Activated CD8-positive, alpha-beta T cell treated with anti-CD3 and anti-CD28 coated beads, Interleukin-2, amount 10 ng/mL, durations not matched to agents 7 days and 5 days (primary cell): ENCODE data around the gene ZFR. TPM values are rescaled to one million over a fixed set of nuclear protein-coding genes. Genes with fewer than 3 reads are reported as not detected.
"Not testable (repeated sequence)": the region's sequence is repeated elsewhere in the genome, so short reads cannot be mapped to it uniquely, and the experiment has no call there.

Experiments used
- ATAC-seq: fragments of 150-1000 bp; cut with Tn5 transposase; one replicate; pipeline ENCODE4 v1.10.0; 2021; ENCODE audit warnings: moderate library complexity
- CTCF ChIA-PET: fragments of 350-600 bp; sonication (Branson Sonifier 250); formaldehyde crosslinking; loops from one replicate; lab custom pipeline; 2021; ENCODE audit warnings: antibody characterized with exemption; lab: Charles Lee
- POLR2A ChIA-PET: fragments of 350-600 bp; sonication (Branson Sonifier 250); formaldehyde crosslinking; loops from one replicate; lab custom pipeline; 2021; ENCODE audit warnings: antibody characterized with exemption; lab: Charles Lee
- DNase-seq: peaks from one replicate; pipeline ENCODE4 v3.0.0-alpha.2; 2020
- H3K27ac Mint-ChIP-seq: one replicate; pipeline ENCODE4 v1.8.0; 2021; ENCODE audit warnings: mild to moderate bottlenecking, mixed read lengths
- H3K27me3 Mint-ChIP-seq: one replicate; pipeline ENCODE4 v1.8.0; 2021; ENCODE audit warnings: low read depth, mixed read lengths
- H3K36me3 Mint-ChIP-seq: one replicate; pipeline ENCODE4 v1.8.0; 2021; ENCODE audit warnings: low read depth, mixed read lengths
- H3K4me1 Mint-ChIP-seq: one replicate; pipeline ENCODE4 v1.8.0; 2021; ENCODE audit warnings: low read depth, mixed read lengths
- H3K4me3 Mint-ChIP-seq: one replicate; pipeline ENCODE4 v1.8.0; 2021; ENCODE audit warnings: mild to moderate bottlenecking, mixed read lengths
- H3K9me3 Mint-ChIP-seq: one replicate; pipeline ENCODE4 v1.8.0; 2022; ENCODE audit warnings: mixed read lengths; ENCODE audit not compliant: insufficient read depth
- total RNA-seq, 2 experiments: library from RNA; stranded (reverse); gene quantifications; one replicate each; pipeline ENCODE4 v1.2.3, GENCODE V29; 2021

Gene ZFR
- total RNA-seq, 2 experiments from 2014 or later = 46.3 to 48.7 TPM

DNA sequence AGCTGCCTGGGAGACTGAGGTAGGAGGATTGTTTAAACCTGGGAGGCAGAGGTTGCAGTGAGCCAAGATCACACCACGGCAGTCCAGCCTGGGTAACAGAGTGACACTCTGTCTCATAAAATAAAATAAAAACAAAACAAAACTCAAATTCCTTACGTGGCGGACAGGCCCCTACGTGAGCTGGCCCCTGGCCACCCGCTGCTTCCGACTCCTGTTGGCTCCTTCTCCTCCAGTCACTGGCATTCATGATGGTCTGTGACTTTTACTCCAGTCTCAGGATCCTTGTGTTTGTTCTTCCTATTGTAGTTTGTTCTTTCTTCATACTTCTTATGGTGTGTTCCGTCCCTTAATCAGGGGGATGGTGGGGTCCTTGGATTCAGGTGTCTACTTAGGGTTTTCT, 28.5 kb upstream of the ZFR start:
- H3K9me3 Mint-ChIP-seq = no peaks in the 10 kb centered on the region
- ChIA-PET POLR2A (interaction anchor here (1.1 kb wide), 1 partner anchor 28 kb away, joined by 3 read pairs; no protein-coding TSS in a partner anchor), CTCF (no interaction called here)
- no peaks in the 10 kb centered on the region for H3K4me1 Mint-ChIP-seq
- H3K27ac Mint-ChIP-seq = no peak overlapping the region
- H3K27me3 Mint-ChIP-seq = peaks cover 5% of the 10 kb centered on the region
- no peak overlapping the region for H3K4me3 Mint-ChIP-seq
- no peaks in the 10 kb centered on the region for H3K36me3 Mint-ChIP-seq
- DNase-seq (no peak), ATAC-seq (no peak)

DNA sequence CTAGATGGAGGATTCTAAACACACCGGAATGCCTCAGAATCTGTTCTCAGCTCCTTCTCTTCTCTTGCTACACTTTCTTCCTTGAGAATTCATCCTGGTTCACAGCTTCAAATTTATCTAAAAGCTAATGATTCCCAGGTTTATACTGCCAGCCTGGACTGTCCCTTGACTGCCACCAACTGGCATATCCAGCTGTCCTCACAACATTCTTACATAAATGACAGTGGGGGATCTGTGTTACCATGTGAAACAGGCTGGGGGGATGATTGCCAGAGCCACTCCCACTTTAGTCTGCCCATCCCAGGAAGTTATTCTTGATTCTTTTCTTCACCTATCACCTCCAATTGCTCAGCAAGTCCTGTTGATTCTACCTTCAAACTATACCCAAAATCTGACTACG, 27.2 kb upstream of the ZFR start:
- H3K27me3 Mint-ChIP-seq = peaks cover 6% of the 10 kb centered on the region
- H3K36me3 Mint-ChIP-seq = no peaks in the 10 kb centered on the region
- H3K9me3 Mint-ChIP-seq = no peaks in the 10 kb centered on the region
- H3K4me1 Mint-ChIP-seq = no peaks in the 10 kb centered on the region
- H3K27ac Mint-ChIP-seq = no peak overlapping the region
- DNase-seq (no peak), ATAC-seq (no peak)
- POLR2A ChIA-PET = no interaction called here
- no peak overlapping the region for H3K4me3 Mint-ChIP-seq
- CTCF ChIA-PET = interaction anchor here (1.1 kb wide), 1 partner anchor 118 kb away, joined by 3 read pairs; no protein-coding TSS in a partner anchor

DNA sequence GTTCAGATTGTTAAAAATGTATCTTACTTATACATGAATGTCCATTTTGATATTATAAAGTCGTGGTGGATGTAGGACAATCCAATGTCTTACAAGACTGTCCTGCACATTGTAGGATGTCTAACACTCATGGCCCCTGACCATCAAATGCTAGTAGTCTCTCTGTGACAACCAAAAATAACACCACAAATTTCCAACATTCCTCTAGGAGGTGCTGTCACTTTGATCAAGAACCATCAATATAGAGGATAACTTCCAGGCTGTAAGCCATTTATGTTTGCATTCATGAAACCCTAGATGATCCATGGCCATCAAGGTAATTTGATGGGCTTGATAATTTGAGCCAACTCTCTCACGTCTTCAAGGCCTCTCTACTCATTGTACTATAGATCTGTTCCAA, 20.5 kb upstream of the ZFR start:
- H3K27ac Mint-ChIP-seq = no peak overlapping the region
- ChIA-PET POLR2A (no interaction called here), CTCF (no interaction called here)
- ATAC-seq = no peak
- peaks cover 3% of the 10 kb centered on the region for H3K27me3 Mint-ChIP-seq
- H3K4me3 Mint-ChIP-seq = no peak overlapping the region
- H3K9me3 Mint-ChIP-seq = no peaks in the 10 kb centered on the region
- no peak for DNase-seq
- H3K4me1 Mint-ChIP-seq = peaks cover 2% of the 10 kb centered on the region
- no peaks in the 10 kb centered on the region for H3K36me3 Mint-ChIP-seq

DNA sequence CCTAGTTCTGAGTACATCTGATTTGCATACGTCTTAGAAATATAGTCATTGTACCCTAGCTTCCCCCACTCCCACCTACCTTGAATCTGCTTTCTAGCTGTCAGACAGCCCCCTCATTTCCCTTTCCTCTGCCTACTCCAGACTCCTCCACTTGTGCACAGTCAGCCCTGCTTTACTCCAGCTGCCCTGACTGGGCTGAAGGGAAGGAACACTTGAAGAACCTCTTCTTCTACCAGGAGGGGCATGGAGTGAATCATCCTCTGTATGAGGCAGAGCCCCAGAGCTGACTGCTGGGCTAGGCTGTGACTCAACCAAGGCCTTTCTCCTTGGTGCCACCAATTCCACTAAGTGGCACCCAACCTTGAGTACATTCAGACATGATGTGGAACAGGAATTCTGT, 18.1 kb upstream of the ZFR start:
- H3K27me3 Mint-ChIP-seq = peaks cover 4% of the 10 kb centered on the region
- H3K4me1 Mint-ChIP-seq = peaks cover 2% of the 10 kb centered on the region
- no peak overlapping the region for H3K27ac Mint-ChIP-seq
- no peaks in the 10 kb centered on the region for H3K9me3 Mint-ChIP-seq
- POLR2A ChIA-PET = no interaction called here
- H3K36me3 Mint-ChIP-seq = no peaks in the 10 kb centered on the region
- no peak for DNase-seq
- no peak overlapping the region for H3K4me3 Mint-ChIP-seq
- CTCF ChIA-PET = interaction anchor here (0.9 to 2.1 kb wide), 3 partner anchors 27 to 230 kb away, joined by 3 to 10 read pairs (median 8); no protein-coding TSS in a partner anchor
- ATAC-seq = no peak

DNA sequence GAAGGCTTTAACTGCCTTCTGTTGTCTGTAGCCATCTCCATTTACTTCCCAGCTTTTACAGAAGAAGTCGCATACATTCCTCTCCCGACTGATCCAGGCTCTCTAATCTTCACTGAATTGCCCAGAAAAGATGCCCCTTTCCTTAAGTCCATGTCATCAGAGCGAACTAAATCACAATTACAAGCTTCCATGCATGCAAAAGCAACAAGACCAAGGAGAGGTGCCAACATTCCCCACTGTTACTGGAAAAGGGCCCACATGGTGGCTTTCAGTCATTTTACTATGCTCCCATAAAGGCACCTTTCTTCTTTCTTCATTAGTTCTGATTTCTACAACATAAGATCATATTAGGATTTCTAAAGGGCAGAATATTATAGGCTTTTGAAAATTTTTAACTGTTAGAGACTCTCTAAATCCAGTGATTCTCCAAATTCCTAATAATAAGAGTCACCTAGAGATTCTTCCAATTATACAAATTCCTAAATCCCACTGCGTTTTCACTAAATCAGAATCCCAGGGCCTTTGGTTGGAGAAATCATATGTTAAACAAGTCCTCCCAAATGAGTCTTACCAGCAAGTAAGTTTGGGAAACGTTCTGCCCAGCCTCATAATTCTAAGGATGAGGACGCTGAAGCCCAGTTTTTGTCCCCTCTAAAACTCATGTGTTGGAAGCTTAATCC, 17.0 kb upstream of the ZFR start:
- Mint-ChIP-seq H3K9me3 (no peaks in the 10 kb centered on the region), H3K4me3 (no peak overlapping the region), H3K4me1 (peaks cover 2% of the 10 kb centered on the region), H3K27ac (no peak overlapping the region), H3K27me3 (peaks cover 8% of the 10 kb centered on the region), H3K36me3 (no peaks in the 10 kb centered on the region)
- DNase-seq (no peak), ATAC-seq (no peak)
- ChIA-PET POLR2A (interaction anchor here (0.5 kb wide), 1 partner anchor 36 kb away, joined by 3 read pairs; no protein-coding TSS in a partner anchor), CTCF (interaction anchor here (0.9 kb wide), 1 partner anchor 229 kb away, joined by 3 read pairs; no protein-coding TSS in a partner anchor)

DNA sequence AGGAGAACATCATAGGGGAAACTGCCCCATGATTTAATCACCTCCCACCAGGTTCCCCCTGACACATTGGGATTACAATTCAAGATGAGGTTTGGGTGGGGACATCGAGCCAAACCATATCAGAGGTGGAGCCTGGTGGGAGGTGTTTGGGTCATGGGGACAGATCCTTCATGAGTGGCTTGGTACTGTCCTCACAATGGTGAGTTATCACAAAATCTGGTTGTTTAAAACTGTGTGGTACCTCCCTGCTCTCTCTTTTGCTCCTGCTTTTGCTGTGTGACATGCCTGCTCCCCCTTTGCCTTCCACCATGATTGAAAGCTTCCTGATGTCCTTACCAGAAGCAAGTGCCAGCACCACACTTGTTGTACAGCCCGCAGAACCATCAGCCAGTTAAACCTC, 16.2 kb upstream of the ZFR start:
- CTCF ChIA-PET = no interaction called here
- no peak overlapping the region for H3K4me3 Mint-ChIP-seq
- no peak for DNase-seq
- H3K27me3 Mint-ChIP-seq = peaks cover 9% of the 10 kb centered on the region
- no peaks in the 10 kb centered on the region for H3K36me3 Mint-ChIP-seq
- H3K27ac Mint-ChIP-seq = no peak overlapping the region
- H3K9me3 Mint-ChIP-seq = no peaks in the 10 kb centered on the region
- POLR2A ChIA-PET = no interaction called here
- H3K4me1 Mint-ChIP-seq = peaks cover 2% of the 10 kb centered on the region
- ATAC-seq = no peak

DNA sequence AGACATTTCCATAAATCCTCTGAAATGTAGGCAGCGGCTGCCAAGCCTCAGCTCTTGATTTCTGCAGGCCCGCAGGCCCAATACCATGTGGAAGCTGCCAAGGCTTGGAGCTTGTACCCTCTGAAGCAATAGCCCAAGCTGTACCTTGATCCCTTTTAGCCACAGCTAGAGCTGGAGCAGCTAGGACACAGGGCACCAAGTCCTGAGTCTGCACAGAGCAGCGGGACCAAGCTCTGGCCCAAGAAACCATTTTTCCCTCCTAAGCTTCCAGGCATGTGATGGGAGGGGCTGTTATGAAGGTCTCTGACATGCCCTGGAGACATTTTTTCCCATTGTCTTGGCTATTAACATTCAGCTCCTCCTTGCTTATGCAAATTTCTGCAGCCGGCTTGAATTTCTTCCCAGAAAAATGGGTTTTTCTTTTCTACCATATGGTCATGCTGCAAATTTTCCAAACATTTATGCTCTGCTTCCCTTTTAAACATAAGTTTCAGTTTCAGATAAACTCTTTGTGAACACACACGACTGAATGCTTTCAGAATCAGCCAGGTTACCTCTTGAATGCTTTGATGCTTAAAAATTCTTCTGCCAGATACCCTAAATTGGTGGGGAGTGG, 14.4 kb upstream of the ZFR start:
- ChIA-PET POLR2A (interaction anchor here (0.9 kb wide), 1 partner anchor 123 kb away, joined by 3 read pairs; no protein-coding TSS in a partner anchor), CTCF (interaction anchor here (0.6 to 1.1 kb wide), 2 partner anchors 110 to 131 kb away, joined by 3 to 4 read pairs; no protein-coding TSS in a partner anchor)
- Mint-ChIP-seq H3K27me3 (peaks cover 9% of the 10 kb centered on the region), H3K36me3 (no peaks in the 10 kb centered on the region), H3K4me1 (peaks cover 2% of the 10 kb centered on the region), H3K4me3 (no peak overlapping the region), H3K9me3 (no peaks in the 10 kb centered on the region), H3K27ac (no peak overlapping the region)
- DNase-seq = no peak
- ATAC-seq = no peak

DNA sequence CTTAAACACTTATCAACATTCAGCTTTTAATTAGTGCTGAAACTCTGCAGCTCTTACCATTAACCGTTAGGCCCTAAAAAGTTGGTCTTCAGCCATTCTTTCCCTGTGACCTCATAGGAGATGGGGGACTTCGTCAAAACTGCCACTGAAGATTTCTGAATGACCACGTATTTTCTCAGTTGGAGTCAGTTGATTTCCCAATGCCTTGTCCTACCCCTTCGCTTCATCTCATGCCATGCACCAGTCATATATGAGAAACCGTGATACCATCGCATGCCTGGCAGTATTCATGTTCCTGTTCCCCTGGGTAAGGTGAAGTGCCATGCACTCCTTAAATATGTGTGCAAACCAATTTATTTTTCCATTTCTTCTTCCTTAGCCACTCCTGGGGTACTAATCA, 10.8 kb upstream of the ZFR start:
- DNase-seq (no peak), ATAC-seq (no peak)
- H3K9me3 Mint-ChIP-seq = no peaks in the 10 kb centered on the region
- H3K4me1 Mint-ChIP-seq = no peaks in the 10 kb centered on the region
- ChIA-PET CTCF (no interaction called here), POLR2A (interaction anchor here (0.7 to 1.1 kb wide), 2 partner anchors 11 to 128 kb away, joined by 3 to 4 read pairs; partner anchors contain the start of gene ZFR)
- H3K27ac Mint-ChIP-seq = no peak overlapping the region
- H3K27me3 Mint-ChIP-seq = peaks cover 12% of the 10 kb centered on the region
- H3K4me3 Mint-ChIP-seq = no peak overlapping the region
- H3K36me3 Mint-ChIP-seq = no peaks in the 10 kb centered on the region

DNA sequence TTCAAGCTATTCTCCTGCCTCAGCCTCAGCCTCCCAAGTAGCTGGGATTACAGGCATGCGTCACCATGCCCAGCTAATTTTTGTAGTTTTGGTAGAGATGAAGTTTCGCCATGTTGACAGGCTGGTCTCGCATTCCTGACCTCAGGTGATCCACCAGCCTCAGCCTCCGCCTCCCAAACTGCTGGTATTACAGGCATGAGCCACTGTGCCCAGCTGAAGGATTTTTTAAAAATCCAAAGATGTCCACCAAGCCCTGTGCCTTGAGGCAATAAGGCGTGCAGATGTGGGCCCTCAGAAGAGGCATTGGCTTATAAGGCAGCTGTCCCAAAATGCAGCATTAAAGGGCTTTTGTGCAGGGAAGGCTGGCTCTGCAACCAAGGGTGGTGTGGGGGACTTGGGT, 10.3 kb upstream of the ZFR start:
- Mint-ChIP-seq H3K36me3 (no peaks in the 10 kb centered on the region), H3K4me3 (no peak overlapping the region), H3K27ac (no peak overlapping the region), H3K27me3 (peaks cover 12% of the 10 kb centered on the region), H3K9me3 (no peaks in the 10 kb centered on the region), H3K4me1 (no peaks in the 10 kb centered on the region)
- CTCF ChIA-PET = no interaction called here
- ATAC-seq (no peak), DNase-seq (no peak)
- POLR2A ChIA-PET = interaction anchor here (0.7 to 1.1 kb wide), 2 partner anchors 10 to 128 kb away, joined by 3 to 4 read pairs; partner anchors contain the start of gene ZFR

DNA sequence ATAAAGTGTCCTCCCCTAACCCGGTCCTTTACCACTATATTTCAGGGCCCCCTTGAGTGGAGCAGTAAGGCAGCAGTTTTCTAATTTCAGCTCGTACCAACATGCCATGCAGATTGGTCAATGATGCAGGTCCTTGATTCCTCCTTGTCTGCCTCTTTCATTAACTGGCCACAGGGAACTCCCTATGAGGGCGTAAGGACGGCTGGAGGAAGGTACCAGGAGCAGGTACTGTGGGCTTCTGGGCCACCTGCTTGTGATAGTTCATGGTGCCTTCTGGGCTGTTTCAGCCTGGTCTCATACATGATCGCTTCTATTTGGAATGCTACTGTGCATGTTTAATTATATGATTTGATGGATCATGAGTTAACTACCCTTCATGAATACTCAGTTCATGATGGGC, 9.4 kb upstream of the ZFR start:
- Mint-ChIP-seq H3K27ac (no peak overlapping the region), H3K36me3 (no peaks in the 10 kb centered on the region), H3K27me3 (peaks cover 17% of the 10 kb centered on the region), H3K9me3 (no peaks in the 10 kb centered on the region), H3K4me1 (no peaks in the 10 kb centered on the region), H3K4me3 (no peak overlapping the region)
- ChIA-PET POLR2A (no interaction called here), CTCF (no interaction called here)
- ATAC-seq = no peak
- DNase-seq = no peak

DNA sequence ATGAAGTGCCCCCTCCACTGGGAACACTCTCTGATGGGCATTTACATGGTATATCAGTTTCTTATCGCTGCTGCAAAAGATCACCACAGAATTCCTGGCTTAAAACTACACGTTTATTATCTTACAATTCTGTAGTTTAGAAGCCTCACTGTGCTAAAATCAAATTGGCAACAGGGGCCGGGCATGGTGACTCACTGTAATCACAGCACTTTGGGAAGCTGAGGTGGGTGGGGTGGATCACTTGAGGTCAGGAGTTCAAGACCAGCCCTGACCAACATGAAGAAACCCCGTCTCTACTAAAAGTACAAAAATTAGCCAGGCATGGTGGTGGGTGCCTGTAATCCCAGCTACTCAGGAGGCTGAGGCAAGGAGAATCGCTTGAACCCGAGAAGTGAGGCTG, 7.8 kb upstream of the ZFR start:
- H3K36me3 Mint-ChIP-seq, POLR2A ChIA-PET, ATAC-seq, H3K4me3 Mint-ChIP-seq, DNase-seq, CTCF ChIA-PET, H3K9me3 Mint-ChIP-seq, H3K4me1 Mint-ChIP-seq, H3K27ac Mint-ChIP-seq: not testable (repeated sequence)
- peaks cover 14% of the 10 kb centered on the region for H3K27me3 Mint-ChIP-seq

DNA sequence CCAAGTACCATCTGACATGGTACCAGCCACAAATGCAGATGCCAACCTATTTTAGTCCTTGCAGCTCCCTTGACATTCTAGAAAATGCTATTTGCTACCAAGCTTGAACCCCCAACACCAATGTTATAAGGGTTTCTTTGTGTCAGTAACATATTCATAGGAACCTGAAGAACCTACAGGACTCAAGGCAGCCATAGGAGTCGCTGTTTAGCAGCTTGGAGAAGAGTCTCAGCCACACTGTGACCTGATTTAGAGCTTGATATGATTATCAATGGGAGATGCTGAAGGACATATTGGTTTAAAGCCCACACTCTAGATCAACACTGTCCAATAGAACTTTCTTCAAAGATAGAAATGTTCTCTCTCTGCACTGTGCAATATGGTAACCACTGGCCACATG, 6.4 kb upstream of the ZFR start:
- H3K27me3 Mint-ChIP-seq = peaks cover 9% of the 10 kb centered on the region
- no peak overlapping the region for H3K27ac Mint-ChIP-seq
- H3K4me1 Mint-ChIP-seq = no peaks in the 10 kb centered on the region
- no peaks in the 10 kb centered on the region for H3K36me3 Mint-ChIP-seq
- no peak overlapping the region for H3K4me3 Mint-ChIP-seq
- no peak for ATAC-seq
- ChIA-PET CTCF (interaction anchor here (0.6 kb wide), 1 partner anchor 124 kb away, joined by 3 read pairs; no protein-coding TSS in a partner anchor), POLR2A (no interaction called here)
- no peak for DNase-seq
- H3K9me3 Mint-ChIP-seq = no peaks in the 10 kb centered on the region
